ENCODE results near the gene C4BPB. TPM values are rescaled to one million over a fixed set of nuclear protein-coding genes. Genes with fewer than 3 reads are reported as not detected.

C4BPB gene
- total RNA-seq, 1 donor from 2014 or later: 0.47 TPM

- TF ChIP-seq, protein P1, sequence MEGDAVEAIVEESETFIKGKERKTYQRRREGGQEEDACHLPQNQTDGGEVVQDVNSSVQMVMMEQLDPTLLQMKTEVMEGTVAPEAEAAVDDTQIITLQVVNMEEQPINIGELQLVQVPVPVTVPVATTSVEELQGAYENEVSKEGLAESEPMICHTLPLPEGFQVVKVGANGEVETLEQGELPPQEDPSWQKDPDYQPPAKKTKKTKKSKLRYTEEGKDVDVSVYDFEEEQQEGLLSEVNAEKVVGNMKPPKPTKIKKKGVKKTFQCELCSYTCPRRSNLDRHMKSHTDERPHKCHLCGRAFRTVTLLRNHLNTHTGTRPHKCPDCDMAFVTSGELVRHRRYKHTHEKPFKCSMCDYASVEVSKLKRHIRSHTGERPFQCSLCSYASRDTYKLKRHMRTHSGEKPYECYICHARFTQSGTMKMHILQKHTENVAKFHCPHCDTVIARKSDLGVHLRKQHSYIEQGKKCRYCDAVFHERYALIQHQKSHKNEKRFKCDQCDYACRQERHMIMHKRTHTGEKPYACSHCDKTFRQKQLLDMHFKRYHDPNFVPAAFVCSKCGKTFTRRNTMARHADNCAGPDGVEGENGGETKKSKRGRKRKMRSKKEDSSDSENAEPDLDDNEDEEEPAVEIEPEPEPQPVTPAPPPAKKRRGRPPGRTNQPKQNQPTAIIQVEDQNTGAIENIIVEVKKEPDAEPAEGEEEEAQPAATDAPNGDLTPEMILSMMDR (IDR thresholded peaks at IDR 0.05): no peak
- intact Hi-C loops (cut with micrococcal nuclease): no loop called here
- CTCF ChIA-PET: no interaction called here
- DNase-seq: no peak
- H3K9me3 Mint-ChIP-seq: peaks cover 38% of the 10 kb centered on the region
- ATAC-seq (ENCODE audit: low read depth): no peak
- POLR2A ChIA-PET: no interaction called here
- no peak overlapping the region for H3K4me3 Mint-ChIP-seq
- H3K27me3 Mint-ChIP-seq: no peaks in the 10 kb centered on the region
- no peak overlapping the region for H3K27ac Mint-ChIP-seq
- peaks cover 3% of the 10 kb centered on the region for H3K4me1 Mint-ChIP-seq
- peaks cover 20% of the 10 kb centered on the region for H3K36me3 Mint-ChIP-seq (ENCODE audit: low read depth)
Observed at GRCh38 chr1:207131163-207131562, 42.5 kb downstream of the C4BPB start.

DNA sequence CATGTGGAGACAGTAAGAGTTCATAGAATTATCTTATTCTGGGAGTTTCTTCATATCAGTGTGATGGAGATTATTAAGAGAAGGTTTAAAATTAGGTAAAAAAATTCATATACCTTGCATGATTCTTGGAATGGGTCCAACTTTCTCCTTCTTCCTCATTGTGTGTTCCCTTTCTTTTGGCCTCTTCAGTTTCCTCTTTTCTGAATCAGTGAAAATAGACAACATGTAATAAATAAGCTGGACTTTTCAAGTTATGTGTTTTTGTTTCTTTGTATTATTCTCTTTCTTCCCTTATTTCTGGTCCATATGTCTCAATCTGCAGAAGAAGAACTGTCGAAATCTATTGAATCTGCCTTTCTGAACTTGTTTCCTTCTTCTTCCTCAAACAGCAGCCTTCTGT is 45.9 kb downstream of the C4BPB start:
- ChIA-PET CTCF (no interaction called here), POLR2A (no interaction called here)
- intact Hi-C loops (cut with micrococcal nuclease): no loop called here
- no peak for DNase-seq
- H3K27ac Mint-ChIP-seq: no peak overlapping the region
- H3K9me3 Mint-ChIP-seq: peaks cover 18% of the 10 kb centered on the region
- ATAC-seq (ENCODE audit: low read depth): no peak
- H3K4me3 Mint-ChIP-seq: no peak overlapping the region
- no peaks in the 10 kb centered on the region for H3K27me3 Mint-ChIP-seq
- peaks cover 3% of the 10 kb centered on the region for H3K4me1 Mint-ChIP-seq
- TF ChIP-seq, protein P1 (IDR thresholded peaks at IDR 0.05): no peak
- peaks cover 7% of the 10 kb centered on the region for H3K36me3 Mint-ChIP-seq (ENCODE audit: low read depth)

- ATAC-seq (ENCODE audit: low read depth): no peak
- TF ChIP-seq, protein P1 (IDR thresholded peaks at IDR 0.05): no peak
- ChIA-PET CTCF (no interaction called here), POLR2A (no interaction called here)
- Mint-ChIP-seq H3K27me3 (no peaks in the 10 kb centered on the region), H3K4me3 (no peak overlapping the region), H3K4me1 (peaks cover 2% of the 10 kb centered on the region), H3K27ac (no peak overlapping the region), H3K9me3 (no peaks in the 10 kb centered on the region), H3K36me3 (ENCODE audit: low read depth) (no peaks in the 10 kb centered on the region)
- intact Hi-C loops (cut with micrococcal nuclease): no loop called here
- DNase-seq: no peak
Observed at GRCh38 chr1:207139616-207140015, 51.0 kb downstream of the C4BPB start.

GRCh38 chr1:207140536-207140935 is 51.9 kb downstream of the C4BPB start:
- DNase-seq (no peak), ATAC-seq (ENCODE audit: low read depth) (no peak)
- no peaks in the 10 kb centered on the region for H3K9me3 Mint-ChIP-seq
- H3K27ac Mint-ChIP-seq: no peak overlapping the region
- ChIA-PET POLR2A (no interaction called here), CTCF (no interaction called here)
- H3K4me3 Mint-ChIP-seq: no peak overlapping the region
- H3K36me3 Mint-ChIP-seq (ENCODE audit: low read depth): no peaks in the 10 kb centered on the region
- intact Hi-C loops (cut with micrococcal nuclease): no loop called here
- TF ChIP-seq, protein P1 (IDR thresholded peaks at IDR 0.05): no peak
- H3K4me1 Mint-ChIP-seq: no peaks in the 10 kb centered on the region
- no peaks in the 10 kb centered on the region for H3K27me3 Mint-ChIP-seq

DNA sequence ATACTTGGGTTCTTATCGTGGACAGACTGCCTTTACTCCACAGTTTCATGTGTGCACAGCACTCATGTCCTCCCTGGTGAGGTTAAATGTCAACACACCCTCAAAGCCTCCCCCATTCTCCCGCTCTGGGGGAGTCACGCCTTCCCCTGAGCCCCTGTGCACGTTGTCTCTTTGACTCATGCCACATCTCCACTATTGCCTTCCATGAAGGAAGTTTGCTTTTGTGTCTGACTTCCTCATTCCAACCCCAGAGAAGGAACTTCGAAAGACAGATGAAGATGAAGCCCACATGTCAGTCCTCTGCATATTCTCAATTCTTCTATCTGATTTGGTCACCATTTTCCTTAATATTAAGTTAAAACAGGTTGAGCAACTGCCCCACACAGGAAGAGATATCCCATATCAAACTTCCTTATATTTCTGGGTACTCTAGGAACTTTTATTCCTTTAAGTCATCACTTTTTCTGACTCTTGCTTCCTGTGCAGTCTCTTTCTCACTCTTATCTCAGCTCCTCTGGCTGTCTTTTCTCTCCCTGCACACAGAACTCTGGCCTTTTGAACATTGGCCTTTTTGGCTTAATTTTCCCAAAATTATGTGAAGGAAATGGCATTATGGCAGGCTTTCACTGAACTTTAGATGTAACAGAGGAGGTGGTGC is 56.9 kb downstream of the C4BPB start:
- no peaks in the 10 kb centered on the region for H3K4me1 Mint-ChIP-seq
- H3K36me3 Mint-ChIP-seq (ENCODE audit: low read depth): no peaks in the 10 kb centered on the region
- intact Hi-C loops (cut with micrococcal nuclease): no loop called here
- POLR2A ChIA-PET: no interaction called here
- H3K9me3 Mint-ChIP-seq: no peaks in the 10 kb centered on the region
- H3K27ac Mint-ChIP-seq: no peak overlapping the region
- no peak for DNase-seq
- TF ChIP-seq, protein P1 (IDR thresholded peaks at IDR 0.05): no peak
- no peak overlapping the region for H3K4me3 Mint-ChIP-seq
- CTCF ChIA-PET: no interaction called here
- no peaks in the 10 kb centered on the region for H3K27me3 Mint-ChIP-seq
- ATAC-seq (ENCODE audit: low read depth): no peak

Other genes starting within 250 kb of the C4BPB start
- gene IL20, start 223.2 kb upstream of the C4BPB start, total RNA-seq: not detected in 2 replicates
- not detected in 2 replicates for gene IL24, start 191.4 kb upstream of the C4BPB start, total RNA-seq
- gene FCMR, start 166.9 kb upstream of the C4BPB start, total RNA-seq: 134 and 146 TPM in 2 replicates
- 0.49 and 1.00 TPM in 2 replicates for gene PIGR, start 142.4 kb upstream of the C4BPB start, total RNA-seq
- gene FCAMR, start 118.4 kb upstream of the C4BPB start, total RNA-seq: not detected in 2 replicates
- gene C1orf116, start 56.1 kb upstream of the C4BPB start, total RNA-seq: 0.09 TPM in 1 of 2 replicates, not detected in the other
- 9.1 and 10.8 TPM in 2 replicates for gene YOD1, start 37.7 kb upstream of the C4BPB start, total RNA-seq
- gene PFKFB2, start 35.6 kb upstream of the C4BPB start, total RNA-seq: 7.6 and 10.1 TPM in 2 replicates
- gene C4BPA, start 15.4 kb downstream of the C4BPB start, total RNA-seq: not detected in 2 replicates
- 90.9 and 91.1 TPM in 2 replicates for gene CD55, start 232.8 kb downstream of the C4BPB start, total RNA-seq

Measured in activated B cell treated with CpG ODN at 0.5 μM for 24 hours (primary cell).